Osteocyte (in vitro differentiated cells): ENCODE data around the gene RELL1. TPM values are rescaled to one million over a fixed set of nuclear protein-coding genes. Genes with fewer than 3 reads are reported as not detected.

ENCODE experiments used
- DNase-seq: peaks from one replicate; pipeline ENCODE4 v3.0.0; 2021; ENCODE audit warnings: mixed read lengths; ENCODE audit not compliant: unreplicated experiment; ENCODE audit errors: extremely low spot score
- H3K27ac Mint-ChIP-seq: one replicate; pipeline ENCODE4 v1.8.0; 2021; ENCODE audit warnings: mild to moderate bottlenecking, mixed read lengths; ENCODE audit not compliant: unreplicated experiment
- H3K27me3 Mint-ChIP-seq: one replicate; pipeline ENCODE4 v1.8.0; 2021; ENCODE audit warnings: mixed read lengths; ENCODE audit not compliant: unreplicated experiment
- H3K36me3 Mint-ChIP-seq: one replicate; pipeline ENCODE4 v1.8.0; 2021; ENCODE audit warnings: mixed read lengths; ENCODE audit not compliant: unreplicated experiment
- H3K4me1 Mint-ChIP-seq: one replicate; pipeline ENCODE4 v1.8.0; 2021; ENCODE audit warnings: mixed read lengths; ENCODE audit not compliant: unreplicated experiment
- H3K4me3 Mint-ChIP-seq: one replicate; pipeline ENCODE4 v1.8.0; 2021; ENCODE audit warnings: mild to moderate bottlenecking, moderate library complexity, mixed read lengths; ENCODE audit not compliant: unreplicated experiment
- H3K9me3 Mint-ChIP-seq: one replicate; pipeline ENCODE4 v1.8.0; 2021; ENCODE audit warnings: mixed read lengths; ENCODE audit not compliant: unreplicated experiment
- total RNA-seq: library from RNA; stranded (reverse); gene quantifications from 2 replicates; pipeline ENCODE4 v1.2.1, GENCODE V29; 2021
- TF ChIP-seq, protein P1 (sequence below): fragments of 200-600 bp; sonication (generic); IDR thresholded peaks from 2 replicates; pipeline ENCODE4 v1.5.0; 2021; ENCODE audit warnings: antibody characterized with exemption, mild to moderate bottlenecking, moderate library complexity

The RELL1 gene
- total RNA-seq, 1 donor from 2014 or later = 15.6 TPM

DNA sequence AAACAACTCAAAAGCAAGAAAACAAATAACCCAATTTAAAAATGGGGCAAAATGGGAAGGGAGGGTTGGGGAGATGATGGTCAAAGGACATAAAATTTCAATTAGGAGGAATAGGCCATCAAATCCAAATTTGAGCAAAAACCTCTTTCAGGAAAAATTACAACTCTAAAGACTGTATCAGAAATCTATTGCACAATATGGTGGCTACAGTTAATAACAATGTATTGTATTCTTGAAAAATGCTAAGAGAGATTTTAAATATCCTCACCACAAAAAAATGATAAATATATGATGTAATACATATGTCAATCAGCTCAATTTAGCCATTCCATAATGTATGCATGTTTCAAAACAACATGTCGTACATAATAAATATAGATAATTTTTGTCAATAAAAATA is 60.7 kb downstream of the RELL1 start:
- H3K9me3 Mint-ChIP-seq = no peaks in the 10 kb centered on the region
- no peak overlapping the region for H3K27ac Mint-ChIP-seq

DNA sequence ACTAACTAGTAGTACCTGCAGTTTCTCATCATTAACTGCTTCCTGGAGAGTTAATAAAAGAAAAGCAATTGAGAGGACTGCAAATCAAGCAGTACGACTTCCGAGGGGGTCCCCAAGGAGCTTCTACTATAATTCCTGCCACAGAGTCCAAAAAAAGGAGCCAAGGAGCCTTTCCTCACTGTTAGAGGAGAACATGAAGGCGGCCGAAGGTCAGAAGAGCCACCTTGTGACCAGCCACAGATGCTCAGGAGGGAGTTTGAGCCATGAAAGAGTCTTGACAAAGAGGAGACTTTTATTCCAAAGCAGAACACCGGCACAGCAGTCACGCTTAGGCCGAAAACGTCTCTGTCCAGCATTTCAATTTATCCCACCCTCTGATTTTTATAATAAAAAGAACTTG is 62.2 kb downstream of the RELL1 start:
- no peak overlapping the region for H3K4me3 Mint-ChIP-seq
- TF ChIP-seq, protein P1, sequence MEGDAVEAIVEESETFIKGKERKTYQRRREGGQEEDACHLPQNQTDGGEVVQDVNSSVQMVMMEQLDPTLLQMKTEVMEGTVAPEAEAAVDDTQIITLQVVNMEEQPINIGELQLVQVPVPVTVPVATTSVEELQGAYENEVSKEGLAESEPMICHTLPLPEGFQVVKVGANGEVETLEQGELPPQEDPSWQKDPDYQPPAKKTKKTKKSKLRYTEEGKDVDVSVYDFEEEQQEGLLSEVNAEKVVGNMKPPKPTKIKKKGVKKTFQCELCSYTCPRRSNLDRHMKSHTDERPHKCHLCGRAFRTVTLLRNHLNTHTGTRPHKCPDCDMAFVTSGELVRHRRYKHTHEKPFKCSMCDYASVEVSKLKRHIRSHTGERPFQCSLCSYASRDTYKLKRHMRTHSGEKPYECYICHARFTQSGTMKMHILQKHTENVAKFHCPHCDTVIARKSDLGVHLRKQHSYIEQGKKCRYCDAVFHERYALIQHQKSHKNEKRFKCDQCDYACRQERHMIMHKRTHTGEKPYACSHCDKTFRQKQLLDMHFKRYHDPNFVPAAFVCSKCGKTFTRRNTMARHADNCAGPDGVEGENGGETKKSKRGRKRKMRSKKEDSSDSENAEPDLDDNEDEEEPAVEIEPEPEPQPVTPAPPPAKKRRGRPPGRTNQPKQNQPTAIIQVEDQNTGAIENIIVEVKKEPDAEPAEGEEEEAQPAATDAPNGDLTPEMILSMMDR = no peak

More for the DNA sequence above, 60.7 kb downstream of the RELL1 start:
- no peak for DNase-seq
- TF ChIP-seq, protein P1 = no peak
- peaks cover 5% of the 10 kb centered on the region for H3K36me3 Mint-ChIP-seq
- H3K27me3 Mint-ChIP-seq = no peaks in the 10 kb centered on the region
- peaks cover 3% of the 10 kb centered on the region for H3K4me1 Mint-ChIP-seq
- no peak overlapping the region for H3K4me3 Mint-ChIP-seq

DNA sequence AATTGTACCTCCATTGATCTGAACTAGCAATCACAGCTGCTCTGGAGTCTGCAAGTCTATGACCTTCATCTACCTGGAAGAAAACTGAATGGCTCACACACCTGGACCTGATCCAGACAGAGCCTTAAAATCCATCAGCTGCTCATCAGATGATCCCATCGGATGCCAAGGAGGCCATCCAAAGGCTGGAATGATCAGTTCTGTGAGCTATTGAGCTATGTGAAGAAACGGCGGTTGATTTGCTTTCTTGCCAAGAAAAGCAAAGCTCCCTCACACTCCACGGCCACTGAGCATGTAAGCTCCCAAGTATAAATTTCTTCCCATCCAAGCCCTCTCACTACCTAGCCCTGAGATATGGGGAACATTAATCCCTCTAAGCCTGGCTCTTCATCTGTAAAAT is 63.1 kb downstream of the RELL1 start:
- Mint-ChIP-seq H3K27ac (no peak overlapping the region), H3K9me3 (no peaks in the 10 kb centered on the region), H3K27me3 (no peaks in the 10 kb centered on the region), H3K4me3 (no peak overlapping the region), H3K4me1 (peaks cover 3% of the 10 kb centered on the region), H3K36me3 (peaks cover 2% of the 10 kb centered on the region)
- no peak for DNase-seq
- TF ChIP-seq, protein P1 = no peak

More for the DNA sequence above, 62.2 kb downstream of the RELL1 start:
- H3K9me3 Mint-ChIP-seq = no peaks in the 10 kb centered on the region
- peaks cover 5% of the 10 kb centered on the region for H3K36me3 Mint-ChIP-seq
- H3K4me1 Mint-ChIP-seq = peaks cover 3% of the 10 kb centered on the region
- no peak overlapping the region for H3K27ac Mint-ChIP-seq
- DNase-seq = no peak
- no peaks in the 10 kb centered on the region for H3K27me3 Mint-ChIP-seq

DNA sequence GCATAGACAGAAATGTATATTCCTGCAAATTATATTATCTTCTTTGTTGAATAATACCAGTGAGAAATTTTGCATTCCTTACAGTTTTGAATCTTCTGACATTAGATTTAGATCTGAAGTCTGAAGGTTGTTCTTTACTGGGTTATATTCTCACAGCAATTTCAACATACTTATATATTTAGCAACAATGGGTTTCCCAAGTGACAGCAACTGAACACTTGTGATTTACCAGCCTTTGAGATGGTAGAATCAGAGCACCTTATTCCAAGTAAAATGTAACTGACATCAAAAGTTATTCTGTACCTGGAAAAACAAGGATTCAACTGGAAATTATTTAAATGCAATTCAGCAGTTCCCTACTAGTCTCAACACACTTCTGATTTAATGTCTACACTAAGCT is 66.0 kb downstream of the RELL1 start:
- TF ChIP-seq, protein P1 = no peak
- Mint-ChIP-seq H3K36me3 (peaks cover 2% of the 10 kb centered on the region), H3K27me3 (no peaks in the 10 kb centered on the region), H3K9me3 (no peaks in the 10 kb centered on the region), H3K27ac (no peak overlapping the region), H3K4me3 (no peak overlapping the region), H3K4me1 (no peaks in the 10 kb centered on the region)
- no peak for DNase-seq

DNA sequence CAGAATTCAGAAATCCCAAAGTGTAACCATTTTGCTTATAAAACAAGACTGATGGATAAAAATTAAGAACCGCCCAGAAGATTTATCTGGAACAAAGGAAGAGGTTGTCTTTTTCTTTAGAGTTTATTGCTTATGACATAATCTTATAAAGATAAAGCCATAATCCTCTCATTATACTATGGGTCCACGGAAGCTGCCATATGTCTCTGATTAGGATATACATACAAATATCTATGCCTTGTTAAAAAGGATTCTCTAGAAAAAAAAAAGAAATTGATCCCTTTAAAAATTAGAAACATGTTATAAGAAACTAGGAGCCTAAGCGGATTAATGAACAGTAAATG is 70.5 kb downstream of the RELL1 start:
- H3K36me3 Mint-ChIP-seq = no peaks in the 10 kb centered on the region
- H3K27ac Mint-ChIP-seq = no peak overlapping the region
- no peak for DNase-seq
- TF ChIP-seq, protein P1 = no peak
- H3K9me3 Mint-ChIP-seq = no peaks in the 10 kb centered on the region
- no peaks in the 10 kb centered on the region for H3K27me3 Mint-ChIP-seq
- H3K4me1 Mint-ChIP-seq = no peaks in the 10 kb centered on the region
- no peak overlapping the region for H3K4me3 Mint-ChIP-seq
